Kidney glomerular epithelial cell (primary cell): Measurements from ENCODE around the gene KRT10.

Experiments
- DNase-seq: peaks from one replicate; lab custom pipeline; 2025; lab: John Stamatoyannopoulos, UW

The KRT10 gene

GRCh38 chr17:40803617-40804082 is 18.8 kb downstream of the KRT10 start:
- DNase-seq: peak; percentile 83

DNA sequence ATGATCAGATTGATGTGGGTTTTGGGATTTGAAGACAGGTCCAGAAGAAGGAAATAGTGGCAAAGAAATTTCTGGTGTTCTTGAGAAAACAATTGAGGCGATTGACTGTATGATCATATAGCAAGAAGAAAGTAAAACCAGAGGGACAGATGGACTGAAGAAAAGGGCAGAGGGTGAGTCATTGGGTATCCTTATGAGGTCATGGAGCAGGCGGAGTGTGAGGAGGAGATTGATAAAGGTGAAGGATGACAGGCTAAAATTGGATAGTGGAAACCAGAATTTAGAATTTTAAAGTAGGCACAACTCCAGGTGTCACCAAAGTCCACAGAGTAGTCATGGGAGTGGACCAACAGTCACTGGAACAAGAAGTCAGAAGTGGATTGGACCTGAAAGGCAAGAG is 21.3 kb downstream of the KRT10 start:
- DNase-seq: no peak

DNA sequence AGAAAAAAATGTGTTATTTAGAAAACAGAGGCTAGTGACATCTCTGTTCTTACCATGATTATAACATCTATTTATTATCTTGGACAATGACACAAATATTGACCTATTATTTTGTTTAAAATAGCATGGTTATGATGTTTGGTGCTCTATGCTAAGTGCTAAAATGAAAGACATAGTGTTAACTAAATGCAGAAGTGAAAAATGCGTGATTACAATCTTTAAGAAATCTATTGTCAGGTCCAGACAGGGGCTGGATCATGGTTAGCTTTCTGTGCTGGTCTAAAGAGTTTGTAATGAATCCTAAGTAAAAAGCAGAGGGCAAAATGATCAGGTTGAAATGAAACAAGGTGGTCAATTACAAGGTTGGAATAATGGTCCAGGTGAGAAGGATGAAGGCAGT is 22.0 kb downstream of the KRT10 start:
- DNase-seq: no peak

DNA sequence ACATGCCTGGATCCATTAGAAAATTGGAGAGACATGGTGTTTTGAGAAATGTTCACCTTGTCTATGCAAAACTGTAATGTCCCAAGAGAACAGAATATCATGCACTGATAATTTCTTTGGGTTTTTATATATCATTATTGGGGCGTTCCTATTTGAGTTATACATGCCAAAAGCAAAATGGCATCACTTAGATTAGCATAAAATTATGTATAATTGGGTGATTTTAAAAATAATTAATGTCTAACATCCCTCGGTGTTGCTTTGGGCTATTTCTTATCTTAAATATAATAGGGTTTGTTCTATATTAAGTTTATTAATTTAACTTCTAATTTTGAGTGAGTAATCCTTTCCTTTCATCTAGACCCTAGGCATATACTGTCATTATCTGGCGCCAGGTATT is 22.6 kb downstream of the KRT10 start, which contains the start of gene KRT28:
Gene KRT28 (minus strand): TSS at position 101 of the 400 bp plus-strand sequence. CDS start 66 bp downstream, at position 35.
- no peak for DNase-seq

- DNase-seq: no peak
These were observed 25.6 kb downstream of the KRT10 start for GRCh38 chr17:40796846-40797245.

- no peak for DNase-seq
These were observed 27.3 kb downstream of the KRT10 start for GRCh38 chr17:40795019-40795667.

- no peak for DNase-seq
These were observed 27.9 kb downstream of the KRT10 start for GRCh38 chr17:40794466-40794865.

- no peak for DNase-seq
These were observed 28.6 kb downstream of the KRT10 start for GRCh38 chr17:40793832-40794231.

GRCh38 chr17:40791787-40792436 is 30.5 kb downstream of the KRT10 start:
- peak; percentile 44 for DNase-seq

- no peak for DNase-seq
These were observed 31.3 kb downstream of the KRT10 start for GRCh38 chr17:40791111-40791510.

- DNase-seq: no peak
These were observed 40.0 kb downstream of the KRT10 start, which contains the start of gene KRT27 for GRCh38 chr17:40782450-40782849. Gene KRT27 (minus strand): TSS chr17:40782550. CDS start chr17:40782493, 57 bp downstream.

DNA sequence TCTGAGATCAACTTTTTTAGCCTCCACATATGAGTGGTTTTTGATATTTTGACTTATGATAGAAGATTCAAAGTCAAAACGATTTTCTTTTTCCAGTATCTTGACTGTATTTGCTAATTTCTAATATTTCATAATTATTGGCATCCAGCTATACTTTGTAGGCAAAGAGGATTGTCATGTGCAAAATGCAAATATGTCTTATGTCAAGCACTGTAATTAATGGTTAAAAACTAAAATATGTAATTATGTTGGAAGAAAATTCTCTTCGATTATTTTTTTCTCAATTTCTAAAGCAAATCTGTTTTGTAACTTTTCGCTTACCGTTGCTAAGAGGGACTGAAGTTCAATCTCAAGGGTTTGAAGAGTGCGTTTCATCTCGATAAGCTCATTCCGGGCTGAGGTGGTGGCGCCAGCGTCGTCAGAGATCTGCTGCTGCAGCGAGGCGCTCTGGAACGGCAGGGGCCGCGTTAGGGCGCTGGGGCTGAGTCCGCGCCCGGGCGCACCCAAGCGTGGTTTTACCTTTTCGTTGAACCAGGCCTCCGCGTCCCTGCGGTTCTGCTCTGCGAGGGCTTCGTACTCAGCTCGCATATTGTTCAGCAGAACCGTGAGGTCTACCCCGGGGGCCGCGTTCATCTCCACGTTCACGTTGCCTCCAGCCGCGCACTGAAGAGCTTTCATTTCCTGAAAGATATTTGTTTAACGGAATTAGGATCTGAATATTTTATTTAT is 43.1 kb downstream of the KRT10 start:
- no peak for DNase-seq

DNA sequence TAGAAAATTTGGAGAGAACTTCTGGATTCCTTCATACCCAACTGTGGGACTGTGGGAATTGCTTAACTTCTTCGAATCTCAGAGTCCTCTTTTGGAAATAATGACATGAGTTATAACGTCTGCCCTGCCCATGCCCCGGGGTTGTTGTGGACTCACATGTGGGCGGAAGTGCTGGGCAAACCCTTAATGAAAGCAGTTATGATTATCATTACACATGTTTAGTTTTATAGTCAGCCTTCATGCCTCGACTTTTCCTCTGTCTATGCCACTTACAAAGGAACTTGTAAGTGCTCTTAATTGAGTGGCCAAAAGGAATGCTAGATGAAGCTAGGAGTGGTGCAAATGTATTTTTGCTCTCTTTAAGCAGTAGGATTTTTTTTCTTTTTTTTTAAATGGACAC is 44.0 kb downstream of the KRT10 start:
- DNase-seq: no peak

DNA sequence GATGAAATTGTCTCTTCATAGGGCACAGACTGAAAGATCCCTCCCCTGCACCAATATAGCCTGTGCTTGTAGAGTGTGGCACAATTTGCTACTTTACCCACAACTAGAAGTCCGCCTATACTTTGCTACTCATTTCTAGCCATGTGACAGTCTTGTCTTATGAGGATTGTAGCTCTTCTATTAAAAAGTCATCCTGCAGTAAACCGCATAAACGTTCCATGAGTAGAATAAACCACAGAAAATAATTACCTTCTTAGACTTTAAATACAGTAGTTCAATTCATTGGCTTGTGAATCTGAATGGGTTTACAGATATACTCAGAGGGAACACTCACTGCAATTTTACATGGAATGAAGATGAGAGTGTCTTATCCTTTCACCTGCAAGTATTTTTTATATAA is 44.4 kb downstream of the KRT10 start:
- no peak for DNase-seq

- DNase-seq: no peak
These were observed 45.0 kb downstream of the KRT10 start for GRCh38 chr17:40777459-40777858.

- no peak for DNase-seq
These were observed 46.5 kb downstream of the KRT10 start for GRCh38 chr17:40775945-40776344.

DNA sequence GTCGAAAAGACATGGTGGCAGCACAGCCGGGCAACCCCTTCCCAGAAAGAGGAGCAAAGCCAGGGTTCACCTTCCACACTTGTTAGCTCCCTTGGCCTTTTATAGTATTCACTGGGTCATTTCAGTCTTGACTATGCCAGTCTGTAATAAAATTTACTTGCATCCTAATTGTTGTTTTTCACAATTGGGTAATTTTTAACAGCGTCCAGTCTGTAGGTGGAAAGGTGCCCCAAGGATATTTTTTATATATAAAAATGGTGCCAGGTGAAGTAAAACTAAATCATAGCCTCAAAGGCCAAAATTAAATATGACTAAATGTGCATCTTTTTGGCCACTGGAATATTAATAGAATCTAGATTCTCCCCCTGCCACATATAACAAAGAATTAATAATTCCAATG is 50.3 kb downstream of the KRT10 start, which contains the start of gene KRT26:
Gene KRT26 (minus strand): TSS at position 101 of the 400 bp plus-strand sequence. CDS start 88 bp downstream, at position 13.
- DNase-seq: no peak
